Breast epithelium (tissue), 4 donors: ENCODE results near the gene COL16A1. TPM values are rescaled to one million over a fixed set of nuclear protein-coding genes. Genes with fewer than 3 reads are reported as not detected.

ENCODE experiments used
- DNase-seq, 2 donors: peaks; one replicate each; pipeline ENCODE4 v3.0.0-alpha.2; 2019; ENCODE audit warnings: low spot score in 2 of 2
- H3K27ac ChIP-seq, 2 donors: fragments of 200-600 bp; sonication (generic) in 1 of 2; one replicate each; pipeline ENCODE4 v1.5.1; 2016 to 2019; ENCODE audit warnings: mild to moderate bottlenecking in 1 of 2
- H3K27me3 ChIP-seq, 2 donors: fragments of 200-600 bp; sonication (generic) in 1 of 2; one replicate each; pipeline versions ENCODE4 v1.5.1 to v1.6.0; 2017 to 2019; ENCODE audit warnings: control low read depth in 1 of 2, mild to moderate bottlenecking in 1 of 2
- H3K36me3 ChIP-seq: fragments of 200-600 bp; one replicate; pipeline ENCODE4 v1.5.1; 2019
- H3K4me1 ChIP-seq, 2 donors: fragments of 200-600 bp; sonication (generic); one replicate each; pipeline ENCODE4 v1.5.1; 2016 to 2019; ENCODE audit warnings: control low read depth in 1 of 2
- H3K4me3 ChIP-seq, 3 donors: fragments of 200-600 bp; sonication (generic); 1 replicate in 2 of 3; 2 replicates in 1 of 3; pipeline ENCODE4 v1.5.1; 2016 to 2019; ENCODE audit warnings: mild to moderate bottlenecking in 3 of 3, moderate library complexity in 2 of 3
- H3K9me3 ChIP-seq, 2 donors: fragments of 200-600 bp; sonication (generic) in 1 of 2; one replicate each; pipeline ENCODE4 v1.5.1; 2016 to 2019; ENCODE audit warnings: control low read depth in 1 of 2
- CTCF ChIP-seq, 3 donors: fragments of 450-650 bp; IDR thresholded peaks; one replicate each; pipeline ENCODE4 v1.5.1; 2016 to 2017; ENCODE audit warnings: antibody characterized with exemption in 3 of 3, mild to moderate bottlenecking in 3 of 3, moderate library complexity in 3 of 3
- POLR2A ChIP-seq: fragments of 450-650 bp; IDR thresholded peaks from one replicate; pipeline ENCODE4 v1.6.1; 2016; ENCODE audit warnings: antibody characterized with exemption, mild to moderate bottlenecking, moderate library complexity
- POLR2AphosphoS5 ChIP-seq, 3 donors: sonication (generic); formaldehyde crosslinking; IDR thresholded peaks; one replicate each; pipeline ENCODE4 v1.6.1; 2017; ENCODE audit warnings: antibody characterized with exemption in 3 of 3
- intact Hi-C: fragments of 100-400 bp; cut with DNase I; formaldehyde crosslinking; loops from one replicate; pipeline ENCODE4 v1.15.1; 2023; ENCODE audit warnings: low total_unique reads
- total RNA-seq, 3 donors: library from RNA; depleted of rRNA; stranded (reverse); fragments of >200 nt; gene quantifications; one replicate each; pipeline ENCODE4 v1.1.0, GENCODE V29; 2016

COL16A1 gene
- total RNA-seq, 3 donors from 2014 or later: 55.2 to 79.5 (median 58.7) TPM

- Histone ChIP-seq H3K36me3 (no peaks in the 10 kb centered on the region), H3K9me3 (no peaks in the 10 kb centered on the region), H3K27ac (peak overlapping the region in 1 of 2 donors; percentile 11), H3K4me3 (no peak overlapping the region), H3K27me3 (peaks cover 0 to 12% of the 10 kb centered on the region in 2 donors), H3K4me1 (peaks cover 12 to 18% of the 10 kb centered on the region in 2 donors)
- intact Hi-C loops: no loop called here
- TF ChIP-seq CTCF (IDR thresholded peaks at IDR 0.05): no peak
- TF ChIP-seq POLR2AphosphoS5 (IDR thresholded peaks at IDR 0.05): no peak
- TF ChIP-seq POLR2A: no peak
- peak in 1 of 2 donors; percentile 72 for DNase-seq
Measured at GRCh38 chr1:31621847-31622730, 81.7 kb downstream of the COL16A1 start.

- Histone ChIP-seq H3K36me3 (no peaks in the 10 kb centered on the region), H3K4me1 (peaks cover 5 to 12% of the 10 kb centered on the region in 2 donors), H3K4me3 (no peak overlapping the region), H3K9me3 (no peaks in the 10 kb centered on the region), H3K27me3 (peaks cover 0 to 18% of the 10 kb centered on the region in 2 donors), H3K27ac (peak overlapping the region in 1 of 2 donors; percentile 25)
- TF ChIP-seq POLR2AphosphoS5 (IDR thresholded peaks at IDR 0.05) (no peak), CTCF (IDR thresholded peaks at IDR 0.05) (no peak), POLR2A (no peak)
- DNase-seq: peak in 1 of 2 donors; percentile 13
- intact Hi-C loops: no loop called here
Measured at GRCh38 chr1:31621498-31621820, 82.4 kb downstream of the COL16A1 start.

- Histone ChIP-seq H3K4me1 (peaks cover 0 to 9% of the 10 kb centered on the region in 2 donors), H3K27ac (no peak overlapping the region), H3K4me3 (no peak overlapping the region), H3K9me3 (no peaks in the 10 kb centered on the region), H3K27me3 (peaks cover 0 to 19% of the 10 kb centered on the region in 2 donors), H3K36me3 (no peaks in the 10 kb centered on the region)
- peak in 1 of 2 donors; percentile 19 for DNase-seq
- intact Hi-C loops: no loop called here
- TF ChIP-seq POLR2AphosphoS5 (IDR thresholded peaks at IDR 0.05): no peak
- TF ChIP-seq CTCF (IDR thresholded peaks at IDR 0.05): no peak
- no peak for TF ChIP-seq POLR2A
Measured at GRCh38 chr1:31620631-31621497, 83.0 kb downstream of the COL16A1 start.

GRCh38 chr1:31618916-31619846 lies 84.6 kb downstream of the COL16A1 start:
- H3K4me1 ChIP-seq: peaks cover 0 to 9% of the 10 kb centered on the region in 2 donors
- H3K36me3 ChIP-seq: no peaks in the 10 kb centered on the region
- peaks cover 0 to 19% of the 10 kb centered on the region in 2 donors for H3K27me3 ChIP-seq
- peak in 1 of 2 donors; percentile 15 for DNase-seq
- no peak overlapping the region for H3K4me3 ChIP-seq
- TF ChIP-seq CTCF (IDR thresholded peaks at IDR 0.05) (no peak), POLR2A (no peak), POLR2AphosphoS5 (IDR thresholded peaks at IDR 0.05) (no peak)
- H3K9me3 ChIP-seq: no peaks in the 10 kb centered on the region
- intact Hi-C loops: no loop called here
- no peak overlapping the region for H3K27ac ChIP-seq
